Neuron (in vitro differentiated cells): ENCODE data around the gene MCAT.
A peak's percentile ranks its signal among the peaks of the same experiment; 100 is the strongest.
"Not testable (repeated sequence)": the region's sequence is repeated elsewhere in the genome, so short reads cannot be mapped to it uniquely, and the experiment has no call there.

Experiments used
- H2AFZ ChIP-seq: one replicate; pipeline ENCODE4 v1.6.1; 2013; ENCODE audit warnings: low read depth, mild to moderate bottlenecking, inconsistent platforms, low read length, moderate library complexity
- H3K27me3 ChIP-seq: one replicate; pipeline ENCODE4 v1.6.1; 2013; ENCODE audit warnings: low read length; ENCODE audit not compliant: insufficient read depth
- H3K36me3 ChIP-seq: one replicate; pipeline ENCODE4 v1.6.1; 2013; ENCODE audit warnings: low read length; ENCODE audit not compliant: insufficient read depth
- H3K4me1 ChIP-seq: one replicate; pipeline ENCODE4 v1.6.1; 2013; ENCODE audit warnings: low read length; ENCODE audit not compliant: insufficient read depth
- H3K4me3 ChIP-seq: 2 replicates; pipeline ENCODE4 v1.5.1; 2013; ENCODE audit warnings: mild to moderate bottlenecking, low read length, moderate library complexity
- H3K9me3 ChIP-seq: one replicate; pipeline ENCODE4 v1.6.1; 2013; ENCODE audit warnings: low read length

MCAT gene

GRCh38 chr22:43155789-43156188 lies 12.6 kb upstream of the MCAT start:
- Histone ChIP-seq H3K27me3 (peaks cover 14% of the 10 kb centered on the region), H3K4me3 (no peak overlapping the region), H3K36me3 (no peaks in the 10 kb centered on the region), H3K4me1 (peaks cover 10% of the 10 kb centered on the region), H3K9me3 (no peaks in the 10 kb centered on the region), H2AFZ (no peak overlapping the region)

DNA sequence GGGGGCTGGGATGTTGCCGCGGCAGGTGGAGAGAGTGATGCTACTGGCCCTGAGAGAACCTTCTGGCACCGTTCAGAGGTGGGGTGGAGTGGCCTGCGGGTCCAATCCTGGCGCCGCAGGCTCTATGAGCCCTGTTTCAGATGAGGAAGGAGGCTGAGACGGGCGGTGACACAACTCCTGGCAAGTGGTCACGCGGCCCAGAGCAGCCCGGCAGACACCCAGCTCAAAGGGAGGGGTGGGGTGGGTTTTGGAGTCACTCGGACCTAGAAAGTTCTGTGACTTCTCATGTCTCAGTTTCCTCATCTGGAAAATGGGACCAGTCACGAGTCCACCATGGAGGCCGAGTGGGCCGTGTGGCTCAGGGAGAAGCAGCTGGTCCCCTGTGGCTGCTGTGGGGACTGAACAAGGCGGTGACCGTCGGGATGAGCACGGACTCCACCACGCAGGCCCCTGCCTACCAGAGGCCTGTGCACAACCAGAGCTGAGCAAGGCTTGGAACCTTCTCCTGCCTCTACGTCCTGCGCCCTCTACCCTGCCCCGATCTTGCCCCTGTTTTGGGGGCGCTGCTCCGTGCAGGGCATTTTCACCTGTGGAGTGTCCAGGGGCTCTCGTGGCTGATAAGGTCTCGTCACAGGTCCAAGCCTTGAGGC lies 11.8 kb upstream of the MCAT start:
- Histone ChIP-seq H3K27me3 (peaks cover 17% of the 10 kb centered on the region), H3K36me3 (no peaks in the 10 kb centered on the region), H3K9me3 (no peaks in the 10 kb centered on the region), H2AFZ (no peak overlapping the region), H3K4me3 (no peak overlapping the region), H3K4me1 (peaks cover 10% of the 10 kb centered on the region)

- Histone ChIP-seq H3K4me1 (peaks cover 5% of the 10 kb centered on the region), H3K36me3 (no peaks in the 10 kb centered on the region), H3K27me3 (peaks cover 17% of the 10 kb centered on the region), H3K9me3 (no peaks in the 10 kb centered on the region), H3K4me3 (no peak overlapping the region), H2AFZ (no peak overlapping the region)
Observed at GRCh38 chr22:43153899-43154298, 10.7 kb upstream of the MCAT start.

GRCh38 chr22:43152357-43153071 lies 9.3 kb upstream of the MCAT start:
- Histone ChIP-seq H2AFZ (no peak overlapping the region), H3K4me1 (peaks cover 5% of the 10 kb centered on the region), H3K27me3 (peaks cover 20% of the 10 kb centered on the region), H3K36me3 (no peaks in the 10 kb centered on the region), H3K4me3 (no peak overlapping the region), H3K9me3 (no peaks in the 10 kb centered on the region)

- H3K36me3 ChIP-seq: no peaks in the 10 kb centered on the region
- peaks cover 5% of the 10 kb centered on the region for H3K4me1 ChIP-seq
- peak overlapping the region; percentile 17 for H2AFZ ChIP-seq
- H3K9me3 ChIP-seq: no peaks in the 10 kb centered on the region
- peaks cover 20% of the 10 kb centered on the region for H3K27me3 ChIP-seq
- H3K4me3 ChIP-seq: no peak overlapping the region
Observed at GRCh38 chr22:43152003-43152356, 8.8 kb upstream of the MCAT start.

DNA sequence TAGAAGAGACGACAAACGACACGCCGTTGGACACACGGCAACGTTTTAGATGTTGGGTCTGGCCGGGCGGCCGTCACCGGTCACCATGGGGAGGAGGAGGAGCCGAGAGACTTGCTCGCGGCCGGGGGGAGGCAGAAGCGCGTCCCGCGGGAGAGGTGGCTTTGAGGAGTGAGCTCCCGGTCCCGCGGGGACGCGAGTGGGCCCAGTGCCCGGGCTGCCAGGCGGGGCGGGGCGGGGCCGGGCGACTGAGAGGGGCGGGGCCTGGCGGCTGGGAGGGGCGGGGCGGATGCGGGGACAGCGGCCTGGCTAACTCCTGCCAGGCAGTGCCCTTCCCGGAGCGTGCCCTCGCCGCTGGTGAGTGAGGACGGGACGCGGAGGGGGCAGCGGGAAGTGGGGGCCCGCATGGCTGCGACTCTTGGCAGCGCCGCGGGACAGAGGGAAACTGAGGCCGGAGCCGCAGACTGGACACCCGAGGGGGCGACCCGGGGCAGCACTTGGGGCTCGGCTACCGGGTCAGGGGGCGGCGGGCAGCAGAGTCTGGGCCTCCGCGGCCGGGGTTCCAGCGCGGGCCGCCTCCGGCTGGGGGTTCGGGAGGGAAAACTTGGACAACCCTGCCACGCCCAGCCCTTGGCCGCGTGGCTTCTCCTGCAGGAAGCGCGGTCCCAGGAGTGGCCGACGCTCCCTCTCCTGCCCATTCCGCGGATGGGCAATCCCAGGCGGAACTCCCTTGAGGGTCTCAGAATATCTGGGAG lies 8.2 kb upstream of the MCAT start, which contains the start of gene TSPO:
Gene TSPO (plus strand): TSS at position 309 of the 752 bp plus-strand sequence. CDS start 7,680 bp downstream, outside the sequence.
- Histone ChIP-seq H3K4me3 (no peak within 1 kb of the TSS), H3K4me1 (peaks cover 5% of the 10 kb centered on the region), H2AFZ (peak within 1 kb of the TSS; percentile 17), H3K9me3 (no peaks in the 10 kb centered on the region), H3K36me3 (no peaks in the 10 kb centered on the region), H3K27me3 (peaks cover 20% of the 10 kb centered on the region)

GRCh38 chr22:43150731-43151206 lies 7.6 kb upstream of the MCAT start:
- H3K9me3 ChIP-seq: no peaks in the 10 kb centered on the region
- no peaks in the 10 kb centered on the region for H3K36me3 ChIP-seq
- no peak overlapping the region for H2AFZ ChIP-seq
- peaks cover 20% of the 10 kb centered on the region for H3K27me3 ChIP-seq
- H3K4me1 ChIP-seq: peaks cover 5% of the 10 kb centered on the region
- no peak overlapping the region for H3K4me3 ChIP-seq

- H3K4me3 ChIP-seq: no peak overlapping the region
- peaks cover 5% of the 10 kb centered on the region for H3K4me1 ChIP-seq
- H2AFZ ChIP-seq: no peak overlapping the region
- no peaks in the 10 kb centered on the region for H3K9me3 ChIP-seq
- peaks cover 20% of the 10 kb centered on the region for H3K27me3 ChIP-seq
- no peaks in the 10 kb centered on the region for H3K36me3 ChIP-seq
Observed at GRCh38 chr22:43148581-43148980, 5.4 kb upstream of the MCAT start.

GRCh38 chr22:43147821-43148220 lies 4.6 kb upstream of the MCAT start:
- Histone ChIP-seq H3K36me3 (no peaks in the 10 kb centered on the region), H3K27me3 (peaks cover 20% of the 10 kb centered on the region), H2AFZ (no peak overlapping the region), H3K4me1 (peaks cover 5% of the 10 kb centered on the region), H3K4me3 (no peak overlapping the region), H3K9me3 (no peaks in the 10 kb centered on the region)

DNA sequence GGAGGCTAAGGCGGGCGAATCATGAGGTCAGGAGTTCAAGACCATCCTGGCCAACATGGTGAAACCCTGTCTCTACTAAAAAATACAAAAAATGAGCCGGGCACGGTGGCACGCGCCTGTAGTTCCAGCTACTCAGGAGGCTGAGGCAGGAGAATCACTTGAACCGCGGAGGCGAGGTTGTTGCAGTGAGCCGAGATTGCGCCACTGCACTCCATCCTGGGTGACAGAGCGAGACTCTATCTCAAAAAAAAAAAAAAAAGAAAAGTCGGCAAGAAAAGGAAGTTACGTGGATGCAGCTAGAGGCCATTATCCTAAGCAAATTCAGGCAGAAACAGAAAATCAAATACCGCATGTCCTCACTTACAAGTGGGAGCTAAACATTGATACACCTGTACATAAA lies 3.1 kb upstream of the MCAT start:
- H2AFZ ChIP-seq, H3K9me3 ChIP-seq, H3K4me3 ChIP-seq, H3K36me3 ChIP-seq, H3K4me1 ChIP-seq, H3K27me3 ChIP-seq: not testable (repeated sequence)

DNA sequence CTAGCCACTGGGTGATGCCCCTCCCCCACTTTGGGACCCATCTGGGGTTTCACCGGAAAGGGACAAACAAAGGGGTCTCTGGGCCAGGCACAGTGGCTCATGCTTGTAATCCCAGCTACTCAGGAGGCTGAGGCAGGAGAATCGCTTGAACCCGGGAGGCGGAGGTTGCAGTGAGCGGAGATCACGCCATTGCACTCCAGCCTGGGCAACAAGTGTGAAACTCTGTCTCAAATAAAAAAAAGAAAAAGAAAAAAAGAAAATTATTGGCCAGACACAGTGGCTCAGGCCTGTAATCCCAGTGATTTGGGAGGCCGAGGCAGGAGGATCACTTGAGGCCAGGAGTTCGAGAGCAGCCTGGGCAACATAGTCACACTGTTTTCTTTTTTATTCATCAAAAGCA lies 2.2 kb upstream of the MCAT start:
- H3K4me3 ChIP-seq, H3K27me3 ChIP-seq, H2AFZ ChIP-seq, H3K4me1 ChIP-seq, H3K9me3 ChIP-seq: not testable (repeated sequence)
- peaks cover 10% of the 10 kb centered on the region for H3K36me3 ChIP-seq

- H3K36me3 ChIP-seq: peaks cover 14% of the 10 kb centered on the region
- H3K4me1 ChIP-seq: peaks cover 9% of the 10 kb centered on the region
- H3K9me3 ChIP-seq: no peaks in the 10 kb centered on the region
- no peak overlapping the region for H3K4me3 ChIP-seq
- H2AFZ ChIP-seq: no peak overlapping the region
- peaks cover 4% of the 10 kb centered on the region for H3K27me3 ChIP-seq
Observed at GRCh38 chr22:43144949-43145348, 1.8 kb upstream of the MCAT start.

DNA sequence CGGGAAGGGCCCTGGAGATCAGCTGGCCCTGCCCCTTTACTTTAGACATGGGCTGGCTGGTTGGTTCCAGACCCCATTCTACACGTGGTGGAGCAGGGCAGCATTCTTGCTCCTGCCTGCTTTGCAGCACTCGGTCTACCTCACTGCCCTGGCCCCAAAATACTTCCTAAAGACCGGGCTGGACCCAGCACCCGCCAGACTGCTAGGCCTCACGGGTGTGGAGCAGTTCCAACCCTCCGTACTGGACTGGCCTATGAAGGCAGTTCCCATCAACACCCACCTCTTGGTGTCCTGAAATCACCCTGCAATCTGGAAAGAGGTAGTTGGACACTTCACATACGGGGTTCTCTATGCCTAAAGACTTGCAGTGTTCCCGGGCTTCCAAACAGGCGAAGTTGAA lies 6.4 kb downstream of the MCAT start:
- Histone ChIP-seq H2AFZ (no peak overlapping the region), H3K9me3 (no peaks in the 10 kb centered on the region), H3K4me3 (no peak overlapping the region), H3K36me3 (peaks cover 77% of the 10 kb centered on the region), H3K27me3 (no peaks in the 10 kb centered on the region), H3K4me1 (peaks cover 2% of the 10 kb centered on the region)
